ENCODE measurements around the gene PAX2.
A peak's percentile ranks its signal among the peaks of the same experiment; 100 is the strongest.

PAX2 gene

DNA sequence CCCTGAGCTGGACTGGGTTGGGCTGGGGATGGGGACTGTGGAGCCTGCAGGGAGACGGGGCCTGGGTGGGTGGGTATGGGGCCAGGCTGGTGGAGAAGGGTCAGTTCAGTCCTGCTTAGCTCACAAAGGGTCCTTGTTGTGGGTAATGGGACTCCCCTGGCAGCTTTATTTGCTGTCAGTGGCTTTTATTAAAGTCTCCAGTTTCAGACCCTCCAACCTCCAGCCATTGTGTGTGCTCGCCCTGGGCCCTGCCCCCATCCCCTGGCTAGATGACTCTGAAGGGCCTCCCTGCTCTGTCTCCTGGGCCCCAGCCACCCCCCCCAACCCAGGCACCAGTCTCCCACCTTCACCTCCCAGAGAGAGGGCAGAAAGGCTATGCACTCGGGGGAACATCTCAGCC lies 123.0 kb downstream of the PAX2 start:
- no peak for DNase-seq (ENCODE audit: low read depth)
- no peaks in the 10 kb centered on the region for H3K9me3 ChIP-seq (ENCODE audit: control insufficient read depth, low read length)
- H3K36me3 ChIP-seq (ENCODE audit: control insufficient read depth, insufficient read depth, low read length, severe bottlenecking): no peaks in the 10 kb centered on the region
- H3K4me3 ChIP-seq (ENCODE audit: low read length): no peak overlapping the region
- H3K4me1 ChIP-seq (ENCODE audit: control insufficient read depth, insufficient read depth, low read length): no peaks in the 10 kb centered on the region
- peaks cover 60% of the 10 kb centered on the region for H3K27me3 ChIP-seq (replicated peaks; ENCODE audit: control insufficient read depth, insufficient read depth, low read length)
- no peak overlapping the region for H3K9ac ChIP-seq (ENCODE audit: low read length)

GRCh38 chr10:100869399-100869798 lies 124.0 kb downstream of the PAX2 start:
- Histone ChIP-seq H3K9ac (ENCODE audit: low read length) (no peak overlapping the region), H3K4me1 (ENCODE audit: control insufficient read depth, insufficient read depth, low read length) (no peaks in the 10 kb centered on the region), H3K9me3 (ENCODE audit: control insufficient read depth, low read length) (no peaks in the 10 kb centered on the region), H3K36me3 (ENCODE audit: control insufficient read depth, insufficient read depth, low read length, severe bottlenecking) (no peaks in the 10 kb centered on the region), H3K4me3 (ENCODE audit: low read length) (no peak overlapping the region), H3K27me3 (replicated peaks; ENCODE audit: control insufficient read depth, insufficient read depth, low read length) (peaks cover 60% of the 10 kb centered on the region)
- DNase-seq (ENCODE audit: low read depth): no peak

DNA sequence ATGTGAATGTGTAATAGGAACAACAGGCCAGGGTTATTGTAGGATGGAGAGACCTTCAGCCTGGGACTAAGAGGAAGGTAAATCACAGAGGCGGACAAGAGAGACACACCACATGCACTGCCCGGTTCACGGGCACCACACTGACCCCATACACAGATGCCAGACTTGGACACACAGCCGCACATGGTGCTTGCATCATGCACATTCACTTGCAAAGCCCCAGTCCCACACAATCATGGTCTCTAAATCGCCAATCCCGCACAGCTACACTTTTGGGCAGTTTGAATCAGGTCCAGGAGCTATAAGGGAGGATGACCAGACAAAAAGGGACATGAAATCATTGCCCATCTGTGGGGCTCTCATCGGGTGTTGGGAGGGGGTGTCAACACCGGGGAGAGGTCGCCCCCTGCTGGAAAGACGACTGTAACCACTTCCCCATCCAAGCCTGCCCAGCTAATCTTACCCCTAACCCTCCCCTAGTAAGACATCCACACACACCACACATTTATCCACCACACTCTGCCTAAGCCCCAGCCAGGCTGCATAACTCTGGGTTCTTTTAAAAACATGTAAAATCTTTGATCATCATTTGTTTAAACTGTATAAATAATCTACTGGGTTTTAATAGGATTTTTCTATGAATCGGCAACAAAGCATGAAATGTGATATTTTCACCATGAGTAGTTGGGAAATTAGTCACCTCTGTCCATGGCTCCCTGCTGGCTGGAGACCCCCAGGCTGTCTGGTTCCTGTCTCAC lies 126.8 kb downstream of the PAX2 start:
- Histone ChIP-seq H3K4me1 (ENCODE audit: control insufficient read depth, insufficient read depth, low read length) (no peaks in the 10 kb centered on the region), H3K36me3 (ENCODE audit: control insufficient read depth, insufficient read depth, low read length, severe bottlenecking) (no peaks in the 10 kb centered on the region), H3K9me3 (ENCODE audit: control insufficient read depth, low read length) (no peaks in the 10 kb centered on the region), H3K27me3 (replicated peaks; ENCODE audit: control insufficient read depth, insufficient read depth, low read length) (peaks cover 58% of the 10 kb centered on the region), H3K4me3 (ENCODE audit: low read length) (no peak overlapping the region), H3K9ac (ENCODE audit: low read length) (no peak overlapping the region)
- DNase-seq (ENCODE audit: low read depth): peak; percentile 51

- no peaks in the 10 kb centered on the region for H3K4me1 ChIP-seq (ENCODE audit: control insufficient read depth, insufficient read depth, low read length)
- no peak overlapping the region for H3K4me3 ChIP-seq (ENCODE audit: low read length)
- no peaks in the 10 kb centered on the region for H3K9me3 ChIP-seq (ENCODE audit: control insufficient read depth, low read length)
- H3K27me3 ChIP-seq (replicated peaks; ENCODE audit: control insufficient read depth, insufficient read depth, low read length): peaks cover 50% of the 10 kb centered on the region
- H3K36me3 ChIP-seq (ENCODE audit: control insufficient read depth, insufficient read depth, low read length, severe bottlenecking): no peaks in the 10 kb centered on the region
- DNase-seq (ENCODE audit: low read depth): no peak
- H3K9ac ChIP-seq (ENCODE audit: low read length): no peak overlapping the region
Observed at GRCh38 chr10:100873146-100873826, 127.9 kb downstream of the PAX2 start.

DNA sequence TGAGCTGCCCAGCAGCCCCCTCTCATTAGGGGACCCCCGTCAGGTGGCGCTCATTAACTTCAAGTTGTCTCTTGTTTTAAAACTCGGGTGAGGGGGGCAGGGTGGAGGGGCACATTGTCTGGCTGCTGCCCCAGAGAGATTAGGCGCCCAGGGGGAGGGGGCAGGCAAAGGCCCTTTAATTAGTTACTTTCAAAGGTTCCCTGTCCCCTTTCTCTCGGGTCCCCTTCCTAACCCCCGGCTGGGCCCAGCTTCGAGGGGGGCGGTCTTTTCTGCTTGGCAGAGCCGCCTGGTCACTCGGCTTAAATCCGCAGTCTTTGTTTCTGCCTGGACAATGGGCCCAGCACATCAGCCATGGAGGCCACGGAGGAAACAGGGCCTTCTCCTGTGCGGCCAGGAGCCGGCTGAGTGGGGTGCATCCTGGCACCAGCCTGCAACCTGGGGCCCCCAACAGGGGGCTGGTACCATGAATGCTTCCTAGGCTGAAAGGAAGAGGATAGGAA lies 128.5 kb downstream of the PAX2 start:
- Histone ChIP-seq H3K27me3 (replicated peaks; ENCODE audit: control insufficient read depth, insufficient read depth, low read length) (peaks cover 48% of the 10 kb centered on the region), H3K4me3 (ENCODE audit: low read length) (no peak overlapping the region), H3K36me3 (ENCODE audit: control insufficient read depth, insufficient read depth, low read length, severe bottlenecking) (no peaks in the 10 kb centered on the region), H3K9me3 (ENCODE audit: control insufficient read depth, low read length) (no peaks in the 10 kb centered on the region), H3K4me1 (ENCODE audit: control insufficient read depth, insufficient read depth, low read length) (no peaks in the 10 kb centered on the region), H3K9ac (ENCODE audit: low read length) (no peak overlapping the region)
- no peak for DNase-seq (ENCODE audit: low read depth)

DNA sequence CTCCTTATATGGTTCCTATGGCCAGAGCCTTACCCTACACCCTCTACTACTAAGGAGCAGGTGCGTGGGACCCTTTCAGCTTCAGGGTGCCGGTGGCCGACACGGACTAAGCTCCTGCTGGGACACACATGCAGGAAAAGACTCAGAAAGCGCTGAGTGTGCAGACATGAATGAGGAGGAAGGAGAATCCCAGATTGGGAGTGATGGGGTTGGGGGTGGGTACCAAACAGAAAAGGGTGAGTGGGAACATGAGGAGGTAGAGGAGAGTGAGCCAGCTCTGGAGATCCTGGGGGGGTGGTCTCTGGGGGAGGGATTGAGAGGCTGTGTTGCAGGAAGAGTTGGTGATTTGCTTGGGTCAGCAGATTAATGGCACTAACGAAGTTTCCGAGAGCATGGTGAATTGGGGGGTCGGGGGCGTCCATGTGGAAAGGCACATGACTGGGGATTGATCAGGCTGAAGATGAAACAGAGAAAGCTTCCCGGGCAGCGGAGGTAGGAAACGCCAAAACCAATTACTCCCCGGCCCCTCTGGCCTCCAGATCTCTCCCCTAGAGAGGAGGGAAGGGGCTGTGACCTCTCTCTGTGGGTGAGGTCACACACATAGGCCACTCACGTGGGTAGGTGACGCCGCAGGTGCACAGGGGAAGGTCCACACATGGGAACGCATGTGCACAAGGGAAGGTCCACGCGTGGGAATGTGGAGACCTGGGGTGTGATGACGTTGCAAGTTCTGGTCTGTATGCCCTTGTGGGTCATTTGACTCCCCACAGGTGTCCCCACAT lies 129.5 kb downstream of the PAX2 start:
- H3K9me3 ChIP-seq (ENCODE audit: control insufficient read depth, low read length): no peaks in the 10 kb centered on the region
- H3K36me3 ChIP-seq (ENCODE audit: control insufficient read depth, insufficient read depth, low read length, severe bottlenecking): no peaks in the 10 kb centered on the region
- H3K4me3 ChIP-seq (ENCODE audit: low read length): no peak overlapping the region
- no peak for DNase-seq (ENCODE audit: low read depth)
- no peaks in the 10 kb centered on the region for H3K4me1 ChIP-seq (ENCODE audit: control insufficient read depth, insufficient read depth, low read length)
- H3K27me3 ChIP-seq (replicated peaks; ENCODE audit: control insufficient read depth, insufficient read depth, low read length): peaks cover 50% of the 10 kb centered on the region
- H3K9ac ChIP-seq (ENCODE audit: low read length): no peak overlapping the region

DNA sequence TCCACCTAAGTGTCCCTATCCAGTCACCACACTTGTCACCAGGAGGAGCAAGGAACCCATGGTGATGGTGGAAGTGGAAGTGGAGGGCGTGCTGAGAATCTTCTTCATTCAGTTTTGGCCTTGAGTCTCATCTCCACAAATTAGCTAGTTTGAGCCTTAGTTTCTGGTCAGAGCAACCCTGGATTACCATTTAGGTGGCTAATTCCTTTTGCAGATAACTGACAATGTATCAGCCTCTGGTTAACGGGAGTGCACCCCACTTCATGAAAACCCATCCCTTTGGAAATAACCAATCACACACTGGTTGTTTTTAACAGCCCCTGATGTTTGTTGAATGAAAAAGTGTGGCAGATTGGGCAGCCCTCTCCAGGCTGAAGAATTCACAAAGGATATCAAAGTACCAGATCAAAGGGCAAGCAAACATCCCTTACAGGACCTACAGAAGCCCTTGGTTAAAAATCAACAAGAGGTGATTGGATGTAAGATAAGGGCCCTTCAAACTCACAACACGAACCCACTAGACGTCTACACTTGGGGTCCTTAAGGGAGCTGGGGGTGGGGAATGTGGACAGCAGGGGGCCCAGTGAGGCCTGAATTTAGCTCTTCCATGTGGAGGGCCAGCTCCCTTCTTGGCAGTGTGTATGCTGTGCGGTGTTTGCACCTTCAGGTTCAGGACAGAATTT lies 130.2 kb downstream of the PAX2 start:
- peaks cover 52% of the 10 kb centered on the region for H3K27me3 ChIP-seq (replicated peaks; ENCODE audit: control insufficient read depth, insufficient read depth, low read length)
- DNase-seq (ENCODE audit: low read depth): no peak
- no peaks in the 10 kb centered on the region for H3K9me3 ChIP-seq (ENCODE audit: control insufficient read depth, low read length)
- H3K4me3 ChIP-seq (ENCODE audit: low read length): no peak overlapping the region
- no peaks in the 10 kb centered on the region for H3K4me1 ChIP-seq (ENCODE audit: control insufficient read depth, insufficient read depth, low read length)
- no peaks in the 10 kb centered on the region for H3K36me3 ChIP-seq (ENCODE audit: control insufficient read depth, insufficient read depth, low read length, severe bottlenecking)
- no peak overlapping the region for H3K9ac ChIP-seq (ENCODE audit: low read length)

DNA sequence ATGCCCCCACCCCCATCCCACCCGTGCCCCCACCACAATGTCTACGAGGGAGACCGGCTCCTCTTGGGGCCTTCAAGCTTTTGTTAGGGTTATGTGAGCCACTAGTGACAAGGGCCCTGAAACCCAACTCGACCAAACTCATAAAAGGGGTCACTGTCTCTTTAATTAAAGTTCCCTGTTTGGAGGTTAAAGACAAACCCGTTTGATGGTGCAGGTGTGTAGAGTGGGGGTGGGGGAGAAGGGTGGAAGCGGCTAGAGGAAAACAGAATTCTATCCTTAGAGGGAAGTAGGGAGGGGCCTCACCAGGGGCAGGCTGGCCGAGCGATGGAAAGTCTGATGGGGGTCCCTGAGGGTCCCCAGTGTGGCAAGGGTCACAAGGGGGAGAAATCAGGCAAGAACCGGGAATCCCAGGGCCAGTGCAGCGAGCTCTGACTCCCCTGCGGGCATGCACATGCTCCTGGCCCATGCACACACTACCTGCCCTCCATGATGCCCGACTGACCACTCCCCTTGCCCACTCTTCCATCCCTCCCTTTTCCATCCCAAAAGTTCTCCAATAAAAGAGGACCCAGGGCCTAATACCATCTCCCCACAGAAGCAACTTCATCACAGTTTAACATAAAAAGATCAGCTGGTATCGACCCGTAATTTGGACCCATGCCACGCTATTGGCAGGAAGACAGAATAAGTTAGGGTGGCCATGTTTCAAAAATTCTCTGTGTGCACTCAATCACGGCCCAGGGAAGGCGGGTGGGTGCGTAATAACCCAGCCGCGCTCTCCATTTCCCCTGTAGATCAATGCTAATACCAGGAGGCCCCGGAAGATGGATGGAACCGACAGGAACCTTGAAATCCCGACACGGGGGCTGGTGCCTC lies 131.4 kb downstream of the PAX2 start:
- H3K4me3 ChIP-seq (ENCODE audit: low read length): no peak overlapping the region
- no peaks in the 10 kb centered on the region for H3K4me1 ChIP-seq (ENCODE audit: control insufficient read depth, insufficient read depth, low read length)
- H3K27me3 ChIP-seq (replicated peaks; ENCODE audit: control insufficient read depth, insufficient read depth, low read length): peaks cover 55% of the 10 kb centered on the region
- H3K36me3 ChIP-seq (ENCODE audit: control insufficient read depth, insufficient read depth, low read length, severe bottlenecking): no peaks in the 10 kb centered on the region
- no peak overlapping the region for H3K9ac ChIP-seq (ENCODE audit: low read length)
- no peaks in the 10 kb centered on the region for H3K9me3 ChIP-seq (ENCODE audit: control insufficient read depth, low read length)
- no peak for DNase-seq (ENCODE audit: low read depth)

DNA sequence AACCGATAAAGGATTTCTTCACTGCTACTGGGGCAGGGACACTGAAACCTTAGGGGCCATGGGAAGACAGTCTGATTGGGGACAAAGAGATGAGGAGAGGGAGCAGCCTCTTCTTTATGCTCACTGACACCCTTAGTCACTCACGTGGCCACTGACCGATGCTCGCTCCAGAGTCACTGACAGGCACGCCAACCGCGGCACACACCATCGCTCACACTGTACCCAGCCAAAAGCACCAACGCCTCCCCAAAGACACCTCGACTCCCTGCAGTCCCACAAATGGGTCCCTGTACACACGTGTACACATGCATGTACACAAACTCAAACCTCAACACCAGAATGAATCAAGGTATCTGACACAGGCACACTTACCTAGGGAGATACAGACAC lies 132.1 kb downstream of the PAX2 start:
- DNase-seq (ENCODE audit: low read depth): no peak
- Histone ChIP-seq H3K9me3 (ENCODE audit: control insufficient read depth, low read length) (no peaks in the 10 kb centered on the region), H3K4me1 (ENCODE audit: control insufficient read depth, insufficient read depth, low read length) (peaks cover 3% of the 10 kb centered on the region), H3K36me3 (ENCODE audit: control insufficient read depth, insufficient read depth, low read length, severe bottlenecking) (no peaks in the 10 kb centered on the region), H3K4me3 (ENCODE audit: low read length) (no peak overlapping the region), H3K9ac (ENCODE audit: low read length) (no peak overlapping the region), H3K27me3 (replicated peaks; ENCODE audit: control insufficient read depth, insufficient read depth, low read length) (peaks cover 55% of the 10 kb centered on the region)

DNA sequence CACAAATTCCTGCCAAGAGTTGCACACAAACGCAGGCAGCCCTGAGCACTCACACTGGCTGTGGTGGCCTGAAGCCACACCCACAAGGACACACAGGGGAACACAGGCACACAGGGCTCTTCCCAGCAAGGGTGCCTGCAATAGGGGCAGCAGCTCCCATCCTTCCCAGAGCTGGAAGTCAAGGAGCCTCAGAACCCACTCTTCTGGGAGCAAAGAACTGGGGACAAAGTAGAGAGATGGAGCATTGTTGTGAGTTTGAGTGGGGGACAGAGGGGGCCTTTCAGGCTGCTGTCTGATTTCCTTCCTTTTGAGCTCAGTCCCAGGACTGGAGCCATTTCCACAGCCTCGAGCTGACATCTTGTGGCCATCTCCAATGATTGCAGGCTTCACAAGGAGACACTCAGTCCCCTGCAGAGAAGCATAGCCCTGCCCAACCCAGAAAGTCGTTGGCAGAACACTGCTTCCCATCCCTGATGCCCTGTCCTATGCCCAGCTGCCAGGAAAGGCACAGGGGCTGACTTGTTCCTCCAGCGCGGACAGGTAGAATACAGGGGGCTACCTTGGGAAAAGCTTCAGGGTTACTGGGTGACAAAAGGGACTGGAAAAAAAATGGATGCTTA lies 133.0 kb downstream of the PAX2 start:
- Histone ChIP-seq H3K4me1 (ENCODE audit: control insufficient read depth, insufficient read depth, low read length) (peaks cover 6% of the 10 kb centered on the region), H3K9me3 (ENCODE audit: control insufficient read depth, low read length) (no peaks in the 10 kb centered on the region), H3K4me3 (ENCODE audit: low read length) (no peak overlapping the region), H3K36me3 (ENCODE audit: control insufficient read depth, insufficient read depth, low read length, severe bottlenecking) (no peaks in the 10 kb centered on the region), H3K27me3 (replicated peaks; ENCODE audit: control insufficient read depth, insufficient read depth, low read length) (peaks cover 48% of the 10 kb centered on the region), H3K9ac (ENCODE audit: low read length) (no peak overlapping the region)
- peak; percentile 88 for DNase-seq (ENCODE audit: low read depth)

Measured in adipocyte (in vitro differentiated cells).